Embryonic facial prominence (tissue), 1 donor: Measurements from ENCODE around the gene NID2.

Experiments used
- DNase-seq: peaks from one replicate; pipeline ENCODE4 v3.0.0-alpha.2; 2016; ENCODE audit errors: extremely low spot score

NID2 gene

GRCh38 chr14:52025310-52025709 is 43.5 kb downstream of the NID2 start:
- no peak for DNase-seq

- no peak for DNase-seq
Measured at GRCh38 chr14:52023518-52023917, 45.3 kb downstream of the NID2 start.

- DNase-seq = no peak
Measured at GRCh38 chr14:52021957-52022600, 46.8 kb downstream of the NID2 start.

GRCh38 chr14:52020866-52021717 is 47.8 kb downstream of the NID2 start:
- DNase-seq = no peak

DNA sequence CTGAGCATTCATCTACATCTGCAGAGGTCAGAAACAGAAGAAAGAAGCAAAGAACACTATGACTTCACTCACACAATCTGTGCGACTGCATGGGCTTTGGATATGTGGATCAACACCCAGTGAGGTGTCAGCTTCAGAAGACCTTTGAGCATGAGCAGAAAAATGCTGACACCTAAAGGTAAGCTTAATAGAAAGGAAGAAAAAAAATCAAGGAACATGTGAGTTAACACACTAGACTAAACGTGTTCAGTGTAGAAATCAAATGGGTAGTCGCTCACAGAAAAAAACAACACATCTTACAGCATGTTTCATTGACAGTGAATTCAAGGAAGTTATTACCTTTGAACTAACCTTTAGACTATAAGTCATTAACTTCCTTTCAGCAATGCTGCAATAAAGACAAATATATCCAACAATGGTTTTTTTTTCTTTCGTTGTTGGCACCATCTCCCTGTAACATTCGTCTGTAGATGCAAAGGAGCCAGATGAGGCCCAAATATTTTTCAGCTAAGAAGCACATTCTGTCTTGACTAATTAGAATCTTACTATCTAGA is 48.6 kb downstream of the NID2 start:
- DNase-seq = no peak

GRCh38 chr14:52018970-52019369 is 49.9 kb downstream of the NID2 start:
- DNase-seq = no peak

DNA sequence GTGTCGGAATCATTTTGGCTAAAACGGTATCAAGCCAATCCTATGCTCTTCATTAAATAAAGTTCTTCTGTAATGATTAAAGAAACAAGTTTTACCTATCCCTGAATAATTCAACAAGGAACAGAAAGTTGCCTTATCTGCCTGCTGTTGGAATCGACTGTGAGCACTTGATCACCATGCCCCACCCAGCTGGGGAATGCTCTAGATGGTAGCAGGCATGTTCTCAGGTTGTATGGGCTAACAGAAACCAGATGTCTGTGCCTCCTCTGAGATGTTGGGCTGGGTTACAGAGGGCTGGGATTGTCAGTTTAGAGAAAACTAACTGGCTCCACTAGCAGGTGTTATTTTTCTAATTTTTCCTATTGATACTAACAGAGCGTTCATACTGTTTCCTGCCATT is 50.6 kb downstream of the NID2 start:
- no peak for DNase-seq

GRCh38 chr14:52015411-52016030 is 53.3 kb downstream of the NID2 start:
- no peak for DNase-seq

GRCh38 chr14:52014601-52015267 is 54.1 kb downstream of the NID2 start:
- no peak for DNase-seq

DNA sequence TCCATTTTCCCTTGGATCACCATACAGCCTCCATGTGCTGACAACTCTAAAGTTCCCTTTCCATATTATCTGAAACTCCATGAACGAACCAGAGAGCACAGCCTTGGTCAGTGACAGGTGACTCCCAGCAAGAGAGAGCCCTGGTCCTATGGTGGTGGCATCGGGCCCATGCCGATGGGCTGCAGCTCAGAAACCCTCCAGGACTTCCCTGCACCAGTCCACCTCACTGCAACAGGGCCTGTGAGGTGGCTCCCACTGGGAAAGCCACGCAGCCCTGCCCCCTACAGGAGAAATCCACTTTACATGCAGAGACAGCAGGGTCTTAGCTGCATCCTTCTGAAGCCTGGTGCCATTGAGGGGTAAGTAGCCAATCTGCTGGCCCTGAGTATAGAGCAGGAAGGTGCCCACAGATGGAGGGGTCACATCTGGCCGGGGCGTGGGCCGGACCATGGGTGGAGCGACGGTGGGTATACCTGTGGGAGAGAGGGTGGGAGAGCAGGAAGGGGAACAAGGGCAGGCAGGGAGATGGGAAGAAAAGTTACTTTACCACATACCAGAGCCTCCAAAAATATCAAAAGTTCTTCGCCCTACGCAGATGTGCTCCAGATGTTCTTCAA is 54.8 kb downstream of the NID2 start:
- DNase-seq = no peak

- DNase-seq = no peak
Measured at GRCh38 chr14:52012635-52013034, 56.2 kb downstream of the NID2 start.

DNA sequence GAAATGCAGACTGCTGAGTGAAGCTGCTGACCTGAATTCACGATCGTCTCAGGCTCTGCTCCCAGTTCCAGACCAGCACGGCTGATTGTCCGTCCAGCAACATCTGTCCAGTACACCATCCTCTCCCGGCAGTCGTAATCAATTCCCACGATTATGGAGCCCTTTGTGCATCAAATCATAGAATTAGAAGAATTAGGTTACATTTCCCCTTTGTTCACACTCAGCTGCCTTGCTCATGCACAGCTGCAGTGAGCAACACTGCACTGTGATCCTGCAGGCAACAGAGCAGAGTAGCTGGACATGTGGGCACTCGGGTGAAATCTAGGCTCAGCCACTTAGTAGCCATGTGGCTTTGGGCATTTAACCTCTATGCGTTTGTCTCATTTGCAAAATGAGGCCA is 57.3 kb downstream of the NID2 start:
- DNase-seq = no peak

- no peak for DNase-seq
Measured at GRCh38 chr14:52010173-52010693, 58.6 kb downstream of the NID2 start.

DNA sequence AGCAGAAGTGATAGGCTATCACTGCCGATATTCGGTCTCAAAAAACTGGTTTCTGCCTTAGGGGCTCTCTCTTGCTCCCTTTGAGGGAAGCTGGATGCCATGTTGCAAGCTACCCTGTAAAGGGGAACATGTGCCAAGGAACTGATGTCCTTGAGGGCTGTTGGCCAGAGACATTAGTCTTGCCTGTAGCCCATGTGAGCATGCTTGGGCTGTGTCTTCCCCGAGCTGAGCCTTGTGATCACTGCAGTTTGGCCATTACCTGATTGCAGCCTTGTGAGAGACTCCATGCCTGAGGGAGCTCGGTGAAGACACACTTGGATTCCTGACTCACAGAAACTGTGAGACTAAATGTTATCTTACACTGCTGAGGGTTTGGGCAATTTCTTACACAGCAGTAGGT is 60.7 kb downstream of the NID2 start:
- no peak for DNase-seq

DNA sequence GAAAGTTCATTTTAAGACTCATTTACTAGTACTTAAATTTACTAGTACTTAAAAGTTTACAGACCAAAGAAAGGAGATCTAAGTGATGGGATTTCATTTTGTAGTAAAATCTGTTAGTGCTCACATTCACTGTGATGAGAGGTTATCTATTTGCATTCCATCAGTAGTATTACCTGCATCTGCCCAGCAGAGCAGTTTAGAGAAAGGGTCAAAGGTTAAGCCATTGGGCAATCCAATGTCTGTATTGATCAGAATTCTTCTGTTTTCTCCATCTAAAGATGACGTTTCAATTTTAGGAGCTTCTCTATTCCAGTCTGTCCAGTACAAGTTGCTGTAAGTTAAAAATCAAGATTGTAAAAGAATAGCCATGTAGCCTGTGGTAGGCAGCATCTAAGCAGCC is 61.2 kb downstream of the NID2 start:
- DNase-seq = no peak

DNA sequence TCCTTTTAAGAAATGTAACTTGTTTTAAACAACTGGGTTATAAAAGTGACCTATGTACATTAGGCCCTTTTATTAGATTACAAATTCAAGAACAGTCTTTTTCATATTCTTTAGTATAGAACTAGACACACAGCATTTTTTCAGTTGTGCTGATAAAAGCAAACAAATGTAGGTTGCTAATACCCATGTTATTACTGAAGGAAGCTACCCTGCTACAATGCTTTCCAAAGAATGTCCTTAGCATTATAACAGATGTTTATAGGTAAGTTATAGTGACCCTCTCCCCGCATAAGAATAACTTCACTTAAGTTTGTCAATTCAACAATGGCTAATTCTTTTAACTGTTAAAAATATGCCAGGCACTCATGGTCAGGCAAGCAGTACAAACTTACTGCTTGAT is 61.6 kb downstream of the NID2 start:
- DNase-seq = no peak

DNA sequence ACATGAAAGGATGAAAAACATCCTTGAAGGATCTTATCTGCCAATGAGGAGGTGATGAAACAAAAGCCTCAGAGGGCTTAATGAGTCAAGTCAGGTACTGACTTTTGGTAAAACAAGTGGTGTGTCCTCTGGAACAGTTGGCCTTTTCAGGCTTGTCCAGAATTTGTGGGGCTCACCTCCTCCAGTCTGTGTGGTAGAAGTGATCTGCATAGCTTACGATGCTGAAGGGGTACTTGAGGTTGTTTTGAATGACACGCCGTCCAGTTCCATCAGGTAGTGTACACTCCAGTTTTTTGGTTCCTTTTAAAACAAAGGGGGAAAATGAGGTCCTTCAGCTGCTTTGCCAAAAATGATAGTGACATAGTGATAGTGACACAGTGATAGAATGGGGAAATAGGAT is 62.5 kb downstream of the NID2 start:
- DNase-seq = no peak

DNA sequence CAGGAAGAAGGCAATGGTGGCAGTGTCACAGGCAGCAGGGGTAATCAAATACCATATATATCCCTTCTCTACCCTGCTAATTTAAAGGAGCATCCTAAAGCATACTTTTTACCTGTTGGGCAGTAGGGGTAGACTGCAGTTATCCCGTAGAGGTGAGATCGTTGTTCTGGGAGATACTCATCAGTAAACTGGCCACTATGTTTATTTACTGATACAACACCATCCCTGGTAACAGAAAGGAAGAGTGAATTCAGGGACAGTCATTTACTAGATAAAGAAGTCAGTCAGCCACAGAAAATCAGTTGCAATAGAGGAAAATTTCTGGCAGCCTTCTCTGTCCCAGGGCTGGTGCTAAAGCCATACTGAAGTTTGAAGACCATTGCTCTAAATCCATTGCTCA is 63.2 kb downstream of the NID2 start:
- DNase-seq = no peak

- no peak for DNase-seq
Measured at GRCh38 chr14:52003324-52003723, 65.5 kb downstream of the NID2 start.

DNA sequence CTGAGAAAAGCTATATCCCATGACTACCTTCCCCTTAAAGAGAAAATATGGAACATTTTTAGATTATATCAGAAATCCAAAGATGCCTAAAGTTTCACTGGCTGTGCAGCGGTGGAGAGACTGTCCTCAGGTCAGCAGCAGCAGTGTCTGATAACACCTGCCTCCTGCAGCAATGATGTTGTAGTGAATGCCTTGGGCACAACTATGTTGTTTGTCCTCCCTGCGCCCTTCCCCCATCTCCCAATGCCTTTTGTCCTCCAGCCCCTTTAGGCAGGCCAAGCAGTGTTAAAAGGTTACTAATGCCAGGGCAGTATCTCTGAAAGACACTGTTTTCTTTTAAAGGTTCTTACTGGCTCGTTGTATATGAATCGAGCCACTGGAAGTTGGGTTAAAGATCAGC is 66.3 kb downstream of the NID2 start:
- DNase-seq = no peak

- no peak for DNase-seq
Measured at GRCh38 chr14:52000696-52001095, 68.2 kb downstream of the NID2 start.
